ENCODE results near the gene IFI16. TPM values are rescaled to one million over a fixed set of nuclear protein-coding genes. Genes with fewer than 3 reads are reported as not detected.

IFI16 gene
- total RNA-seq, 2 donors from 2014 or later, result 311 to 326 TPM

- peak; percentile 86 to 88 for ATAC-seq (replicated peaks in 1 of 2)
- H3K27me3 Mint-ChIP-seq (ENCODE audit: low read depth), result no peaks in the 10 kb centered on the region
- peaks cover 8 to 13% of the 10 kb centered on the region in 2 donors for H3K36me3 Mint-ChIP-seq (ENCODE audit: insufficient read depth in 2 of 2)
- H3K4me3 Mint-ChIP-seq, result peak overlapping the region; percentile 87 to 99
- H3K9me3 Mint-ChIP-seq, result peaks cover 0 to 2% of the 10 kb centered on the region in 2 donors
- peak; percentile 96 to 99 for DNase-seq
- H3K27ac Mint-ChIP-seq, result peak overlapping the region; percentile 99
- peaks cover 59% of the 10 kb centered on the region for H3K4me1 Mint-ChIP-seq (ENCODE audit: low read depth)
Measured at GRCh38 chr1:159077120-159077961, 67.6 kb downstream of the IFI16 start.

- peaks cover 4% of the 10 kb centered on the region in 2 donors for H3K36me3 Mint-ChIP-seq (ENCODE audit: insufficient read depth in 2 of 2)
- H3K9me3 Mint-ChIP-seq, result peaks cover 0 to 2% of the 10 kb centered on the region in 2 donors
- H3K4me1 Mint-ChIP-seq (ENCODE audit: low read depth), result peaks cover 53% of the 10 kb centered on the region
- DNase-seq (no peak), ATAC-seq (replicated peaks in 1 of 2) (peak in 1 of 2 donors; percentile 9)
- peak overlapping the region in 1 of 2 donors; percentile 53 for H3K4me3 Mint-ChIP-seq
- H3K27me3 Mint-ChIP-seq (ENCODE audit: low read depth), result no peaks in the 10 kb centered on the region
- peak overlapping the region; percentile 83 for H3K27ac Mint-ChIP-seq
Measured at GRCh38 chr1:159079525-159079924, 69.8 kb downstream of the IFI16 start.

- DNase-seq, result no peak
- Mint-ChIP-seq H3K4me1 (ENCODE audit: low read depth) (peaks cover 39% of the 10 kb centered on the region), H3K4me3 (no peak overlapping the region), H3K9me3 (peaks cover 0 to 2% of the 10 kb centered on the region in 2 donors), H3K36me3 (ENCODE audit: insufficient read depth in 2 of 2) (no peaks in the 10 kb centered on the region), H3K27ac (no peak overlapping the region), H3K27me3 (ENCODE audit: low read depth) (no peaks in the 10 kb centered on the region)
- no peak for ATAC-seq (replicated peaks in 1 of 2)
Measured at GRCh38 chr1:159081626-159082025, 71.9 kb downstream of the IFI16 start.

- Mint-ChIP-seq H3K36me3 (ENCODE audit: insufficient read depth in 2 of 2) (no peaks in the 10 kb centered on the region), H3K27me3 (ENCODE audit: low read depth) (no peaks in the 10 kb centered on the region), H3K27ac (no peak overlapping the region), H3K9me3 (peaks cover 0 to 2% of the 10 kb centered on the region in 2 donors), H3K4me1 (ENCODE audit: low read depth) (peaks cover 37% of the 10 kb centered on the region), H3K4me3 (no peak overlapping the region)
- DNase-seq (no peak), ATAC-seq (replicated peaks in 1 of 2) (no peak)
Measured at GRCh38 chr1:159083013-159083412, 73.3 kb downstream of the IFI16 start.

- peaks cover 38% of the 10 kb centered on the region for H3K4me1 Mint-ChIP-seq (ENCODE audit: low read depth)
Measured at GRCh38 chr1:159084152-159084551, 74.4 kb downstream of the IFI16 start.

GRCh38 chr1:159084867-159085266, 75.2 kb downstream of the IFI16 start:
- H3K4me1 Mint-ChIP-seq (ENCODE audit: low read depth), result peaks cover 38% of the 10 kb centered on the region
- H3K36me3 Mint-ChIP-seq (ENCODE audit: insufficient read depth in 2 of 2), result no peaks in the 10 kb centered on the region
- H3K27ac Mint-ChIP-seq, result no peak overlapping the region
- no peaks in the 10 kb centered on the region for H3K27me3 Mint-ChIP-seq (ENCODE audit: low read depth)
- ATAC-seq (replicated peaks in 1 of 2) (no peak), DNase-seq (no peak)
- no peak overlapping the region for H3K4me3 Mint-ChIP-seq
- H3K9me3 Mint-ChIP-seq, result no peaks in the 10 kb centered on the region

More at GRCh38 chr1:159084152-159084551, 74.4 kb downstream of the IFI16 start:
- H3K4me3 Mint-ChIP-seq, result no peak overlapping the region
- no peak for DNase-seq
- no peak for ATAC-seq (replicated peaks in 1 of 2)
- H3K36me3 Mint-ChIP-seq (ENCODE audit: insufficient read depth in 2 of 2), result no peaks in the 10 kb centered on the region
- no peaks in the 10 kb centered on the region for H3K27me3 Mint-ChIP-seq (ENCODE audit: low read depth)
- no peaks in the 10 kb centered on the region for H3K9me3 Mint-ChIP-seq
- H3K27ac Mint-ChIP-seq, result no peak overlapping the region

GRCh38 chr1:159088050-159088449, 78.3 kb downstream of the IFI16 start:
- peak in 1 of 2 donors; percentile 21 for ATAC-seq (replicated peaks in 1 of 2)

GRCh38 chr1:159088546-159089183, 79.0 kb downstream of the IFI16 start:
- Mint-ChIP-seq H3K27me3 (ENCODE audit: low read depth) (no peaks in the 10 kb centered on the region), H3K36me3 (ENCODE audit: insufficient read depth in 2 of 2) (no peaks in the 10 kb centered on the region), H3K9me3 (no peaks in the 10 kb centered on the region), H3K4me1 (ENCODE audit: low read depth) (peaks cover 57% of the 10 kb centered on the region), H3K4me3 (peak overlapping the region; percentile 64 to 84), H3K27ac (peak overlapping the region; percentile 96)
- DNase-seq, result no peak
- peak; percentile 40 to 53 for ATAC-seq (replicated peaks in 1 of 2)

More at GRCh38 chr1:159088050-159088449, 78.3 kb downstream of the IFI16 start:
- Mint-ChIP-seq H3K9me3 (no peaks in the 10 kb centered on the region), H3K4me3 (peak overlapping the region; percentile 64 to 84), H3K27ac (peak overlapping the region; percentile 96), H3K36me3 (ENCODE audit: insufficient read depth in 2 of 2) (no peaks in the 10 kb centered on the region), H3K27me3 (ENCODE audit: low read depth) (no peaks in the 10 kb centered on the region), H3K4me1 (ENCODE audit: low read depth) (peaks cover 57% of the 10 kb centered on the region)
- no peak for DNase-seq

GRCh38 chr1:159089184-159089791, 79.6 kb downstream of the IFI16 start:
- H3K9me3 Mint-ChIP-seq, result no peaks in the 10 kb centered on the region
- DNase-seq, result peak; percentile 15 to 56
- no peaks in the 10 kb centered on the region for H3K36me3 Mint-ChIP-seq (ENCODE audit: insufficient read depth in 2 of 2)
- no peaks in the 10 kb centered on the region for H3K27me3 Mint-ChIP-seq (ENCODE audit: low read depth)
- peaks cover 57% of the 10 kb centered on the region for H3K4me1 Mint-ChIP-seq (ENCODE audit: low read depth)
- peak overlapping the region; percentile 96 for H3K27ac Mint-ChIP-seq
- H3K4me3 Mint-ChIP-seq, result peak overlapping the region; percentile 64 to 84
- peak; percentile 1 to 4 for ATAC-seq (replicated peaks in 1 of 2)

GRCh38 chr1:159090286-159091179, 80.8 kb downstream of the IFI16 start:
- H3K4me3 Mint-ChIP-seq, result peak overlapping the region; percentile 64 to 84
- H3K9me3 Mint-ChIP-seq, result no peaks in the 10 kb centered on the region
- ATAC-seq (replicated peaks in 1 of 2) (peak in 1 of 2 donors; percentile 13), DNase-seq (no peak)
- peak overlapping the region; percentile 96 for H3K27ac Mint-ChIP-seq
- no peaks in the 10 kb centered on the region for H3K36me3 Mint-ChIP-seq (ENCODE audit: insufficient read depth in 2 of 2)
- no peaks in the 10 kb centered on the region for H3K27me3 Mint-ChIP-seq (ENCODE audit: low read depth)
- H3K4me1 Mint-ChIP-seq (ENCODE audit: low read depth), result peaks cover 57% of the 10 kb centered on the region

GRCh38 chr1:159091180-159091560, 81.5 kb downstream of the IFI16 start:
- ATAC-seq (replicated peaks in 1 of 2) (no peak), DNase-seq (no peak)
- Mint-ChIP-seq H3K4me3 (peak overlapping the region; percentile 45 to 57), H3K36me3 (ENCODE audit: insufficient read depth in 2 of 2) (no peaks in the 10 kb centered on the region), H3K4me1 (ENCODE audit: low read depth) (peaks cover 57% of the 10 kb centered on the region), H3K27ac (peak overlapping the region; percentile 66), H3K9me3 (no peaks in the 10 kb centered on the region), H3K27me3 (ENCODE audit: low read depth) (peaks cover 3% of the 10 kb centered on the region)

GRCh38 chr1:159091607-159092031, 81.9 kb downstream of the IFI16 start:
- H3K4me1 Mint-ChIP-seq (ENCODE audit: low read depth), result peaks cover 57% of the 10 kb centered on the region
- H3K27me3 Mint-ChIP-seq (ENCODE audit: low read depth), result peaks cover 7% of the 10 kb centered on the region
- H3K36me3 Mint-ChIP-seq (ENCODE audit: insufficient read depth in 2 of 2), result no peaks in the 10 kb centered on the region
- H3K4me3 Mint-ChIP-seq, result peak overlapping the region; percentile 45 to 57
- H3K27ac Mint-ChIP-seq, result peak overlapping the region; percentile 66
- DNase-seq (peak; percentile 48 to 53), ATAC-seq (replicated peaks in 1 of 2) (peak; percentile 83 to 89)
- no peaks in the 10 kb centered on the region for H3K9me3 Mint-ChIP-seq

Data from activated T-cell treated with anti-CD3 and anti-CD28 coated beads, Interleukin-2, amount 50 U/mL, for 72 hours (primary cell).